ENCODE data around the gene ADCY7.
"Not testable (repeated sequence)": the region's sequence is repeated elsewhere in the genome, so short reads cannot be mapped to it uniquely, and the experiment has no call there.

ADCY7 gene

GRCh38 chr16:50338371-50339231 is 72.2 kb downstream of the ADCY7 start:
- no peak for DNase-seq (ENCODE audit: low read depth in 3 of 3)

GRCh38 chr16:50340578-50340977 is 74.2 kb downstream of the ADCY7 start:
- no peak for DNase-seq (ENCODE audit: low read depth in 3 of 3)

GRCh38 chr16:50343566-50343965 is 77.2 kb downstream of the ADCY7 start:
- DNase-seq (ENCODE audit: low read depth in 3 of 3) = not testable (repeated sequence)

DNA sequence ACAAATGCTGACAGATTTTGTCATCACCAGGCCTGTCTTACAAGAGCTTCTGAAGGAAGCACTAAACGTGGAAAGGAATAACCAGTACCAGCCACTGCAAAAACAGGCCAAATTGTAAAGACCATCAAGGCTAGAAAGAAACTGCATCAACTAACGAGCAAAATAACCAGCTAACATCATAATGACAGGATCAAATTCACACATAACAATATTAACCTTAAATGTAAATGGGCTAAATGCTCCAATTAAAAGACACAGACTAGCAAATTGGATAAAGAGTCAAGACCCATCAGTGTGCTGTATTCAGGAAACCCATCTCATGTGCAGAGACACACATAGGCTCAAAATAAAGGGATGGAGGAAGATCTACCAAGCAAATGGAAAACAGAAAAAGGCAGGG is 78.9 kb downstream of the ADCY7 start:
- not testable (repeated sequence) for DNase-seq (ENCODE audit: low read depth in 3 of 3)

- DNase-seq (ENCODE audit: low read depth in 3 of 3) = no peak
These were observed 84.8 kb downstream of the ADCY7 start for GRCh38 chr16:50351116-50351515.

DNA sequence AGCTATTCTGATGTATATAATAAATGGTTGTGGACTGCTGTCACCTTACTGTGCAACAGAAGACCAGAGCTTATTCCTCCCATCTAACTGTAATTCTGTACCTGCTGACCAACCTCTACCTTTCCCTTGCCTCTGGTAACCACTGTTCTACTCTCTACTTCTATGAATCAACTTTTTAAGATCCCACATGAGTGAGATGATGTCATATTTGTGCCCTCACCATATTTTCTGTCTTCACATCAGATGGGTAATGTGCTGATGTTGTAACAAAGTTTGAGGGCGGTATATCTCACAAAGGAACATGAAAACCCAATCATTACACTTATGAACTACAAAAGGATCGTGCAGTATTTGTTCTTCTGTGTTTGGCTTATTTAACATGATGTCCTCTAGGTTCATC is 85.6 kb downstream of the ADCY7 start:
- no peak for DNase-seq (ENCODE audit: low read depth in 3 of 3)

GRCh38 chr16:50354082-50354481 is 87.7 kb downstream of the ADCY7 start:
- DNase-seq (ENCODE audit: low read depth in 3 of 3) = no peak

DNA sequence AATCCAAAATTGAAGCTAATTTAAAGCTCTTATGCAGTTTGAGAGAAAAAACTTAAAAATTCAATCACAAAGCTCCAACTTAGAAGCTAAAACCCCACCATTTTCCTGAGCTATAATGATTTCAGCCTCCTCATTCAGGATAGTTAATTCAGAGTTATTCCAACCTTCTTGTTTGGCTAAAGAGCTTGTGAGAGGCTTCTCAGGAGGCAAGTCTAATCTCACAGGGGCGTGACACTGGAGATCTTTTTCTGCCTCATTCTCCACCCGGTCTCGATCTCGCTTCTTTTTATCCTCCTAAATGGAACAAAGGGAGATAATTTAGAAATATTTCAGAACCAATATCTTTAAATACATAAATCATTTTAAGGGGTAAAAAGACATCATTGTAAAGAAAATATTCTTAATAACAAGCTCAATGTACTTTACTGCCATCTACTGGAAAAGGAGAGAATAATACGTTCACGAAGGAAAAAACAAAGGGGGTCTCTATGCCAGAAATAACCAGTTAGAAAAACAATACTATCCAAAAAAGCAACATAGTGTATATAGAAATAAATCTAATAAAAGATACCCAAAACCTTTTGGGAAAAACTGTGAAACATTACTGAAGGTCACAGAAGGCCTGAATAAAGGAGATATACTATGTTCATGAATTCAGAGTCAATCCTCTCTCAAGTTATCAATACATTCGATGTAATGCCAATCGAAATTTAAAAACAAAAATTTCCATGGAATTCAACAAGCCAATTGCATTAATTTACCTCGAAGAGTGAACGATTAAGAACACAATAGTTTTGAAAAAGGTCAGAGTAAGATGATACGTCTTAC is 88.5 kb downstream of the ADCY7 start:
- no peak for DNase-seq (ENCODE audit: low read depth in 3 of 3)

DNA sequence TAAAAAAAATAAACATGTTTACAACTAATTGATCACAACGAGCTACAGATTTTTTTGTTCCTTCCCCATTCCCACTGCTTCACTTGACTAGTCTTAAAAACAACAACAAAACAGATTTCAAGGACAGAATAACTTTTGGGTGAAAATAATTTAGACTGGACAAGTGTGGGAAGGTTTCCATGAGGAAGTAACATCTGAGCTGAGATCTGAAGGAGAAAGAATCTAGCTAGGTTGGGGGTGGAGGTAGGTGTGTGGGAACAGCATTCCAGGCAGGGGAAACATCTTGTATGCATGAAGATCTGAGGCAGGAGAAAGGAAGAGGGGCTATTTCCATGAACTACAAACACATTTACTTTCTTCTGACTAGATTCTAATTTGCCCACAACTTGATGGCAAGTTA is 93.3 kb downstream of the ADCY7 start:
- no peak for DNase-seq (ENCODE audit: low read depth in 3 of 3)

GRCh38 chr16:50360033-50360778 is 93.9 kb downstream of the ADCY7 start:
- no peak for DNase-seq (ENCODE audit: low read depth in 3 of 3)

GRCh38 chr16:50360779-50361178 is 94.4 kb downstream of the ADCY7 start:
- no peak for DNase-seq (ENCODE audit: low read depth in 3 of 3)

GRCh38 chr16:50363656-50364055 is 97.3 kb downstream of the ADCY7 start:
- DNase-seq (ENCODE audit: low read depth in 3 of 3) = no peak

GRCh38 chr16:50365791-50366575 is 99.6 kb downstream of the ADCY7 start:
- DNase-seq (ENCODE audit: low read depth in 3 of 3) = no peak

All from stimulated activated CD4-positive, alpha-beta T cell treated with anti-CD3 and anti-CD28 coated beads, TNF-alpha, amount 100 ng/mL, for 48 hours (primary cell).